GM12892 (cell line): ENCODE data around the gene TDP2.

ENCODE experiments used
- POLR2A ChIP-seq: IDR thresholded peaks from 2 replicates; pipeline ENCODE4 v1.6.1; 2011; ENCODE audit warnings: low read depth, low read length, control low read depth
- POLR2AphosphoS5 ChIP-seq: IDR thresholded peaks from 2 replicates; pipeline ENCODE4 v1.6.1; 2011; ENCODE audit warnings: low read depth, low read length, control low read depth

- TF ChIP-seq POLR2AphosphoS5 (no peak), POLR2A (no peak)
Observed at GRCh38 chr6:24621626-24622289, 44.9 kb downstream of the TDP2 start.
